Smooth muscle cell (in vitro differentiated cells): Measurements from ENCODE around the gene RBMS1. TPM values are rescaled to one million over a fixed set of nuclear protein-coding genes. Genes with fewer than 3 reads are reported as not detected.

ENCODE experiments used
- DNase-seq: peaks from one replicate; lab custom pipeline; 2025; ENCODE audit not compliant: unreplicated experiment; lab: John Stamatoyannopoulos, UW
- H2AFZ ChIP-seq: fragments of 200-600 bp; sonication (generic); 2 replicates; pipeline ENCODE4 v1.6.0; 2016; ENCODE audit warnings: antibody characterized with exemption, low read depth, mild to moderate bottlenecking
- H3F3A ChIP-seq: fragments of 200-600 bp; sonication (generic); 2 replicates; pipeline ENCODE4 v1.6.0; 2017; ENCODE audit warnings: antibody characterized with exemption, low read depth
- H3K27ac ChIP-seq: fragments of 200-600 bp; sonication (generic); 2 replicates; pipeline ENCODE4 v1.5.1; 2016; ENCODE audit warnings: low read depth, mild to moderate bottlenecking
- H3K27me3 ChIP-seq: fragments of 200-600 bp; sonication (generic); 2 replicates; pipeline ENCODE4 v1.6.1; 2016; ENCODE audit warnings: low read depth, mild to moderate bottlenecking
- H3K36me3 ChIP-seq: fragments of 200-600 bp; sonication (generic); 2 replicates; pipeline ENCODE4 v1.5.1; 2016; ENCODE audit warnings: low read depth
- H3K4me1 ChIP-seq: fragments of 200-600 bp; sonication (generic); 2 replicates; pipeline ENCODE4 v1.5.1; 2016; ENCODE audit warnings: low read depth
- H3K4me2 ChIP-seq: fragments of 200-600 bp; sonication (generic); 2 replicates; pipeline ENCODE4 v1.6.0; 2016; ENCODE audit warnings: mild to moderate bottlenecking
- H3K4me3 ChIP-seq: fragments of 200-600 bp; sonication (generic); 2 replicates; pipeline ENCODE4 v1.5.1; 2016; ENCODE audit warnings: mild to moderate bottlenecking
- H3K79me2 ChIP-seq: fragments of 200-600 bp; sonication (generic); 2 replicates; pipeline ENCODE4 v1.6.0; 2016; ENCODE audit warnings: low read depth, mild to moderate bottlenecking
- H3K9ac ChIP-seq: fragments of 200-600 bp; sonication (generic); 2 replicates; pipeline ENCODE4 v1.6.0; 2016; ENCODE audit warnings: low read depth
- H3K9me3 ChIP-seq: fragments of 200-600 bp; sonication (generic); replicated peaks from 2 replicates; pipeline ENCODE4 v1.5.1; 2016; ENCODE audit warnings: low read depth
- H4K20me1 ChIP-seq: fragments of 200-600 bp; sonication (generic); 2 replicates; pipeline ENCODE4 v1.6.0; 2016; ENCODE audit warnings: low read depth
- CTCF ChIP-seq: fragments of 200-600 bp; sonication (generic); IDR thresholded peaks from 2 replicates; pipeline ENCODE4 v1.5.1; 2017; ENCODE audit warnings: borderline replicate concordance, mild to moderate bottlenecking, antibody characterized with exemption; ENCODE audit not compliant: insufficient read depth, poor library complexity, severe bottlenecking
- WGBS: methylation state at CpG from one replicate; pipeline ENCODE4 v1.1.7; 2016; ENCODE audit warnings: low lambda C conversion rate; 5-methylcytosine and 5-hydroxymethylcytosine counted together
- polyA plus RNA-seq: library from polyadenylated mRNA; unstranded; fragments of >200 nt; fragmentation: Nextera tagmentation; extraction: Ambion mirVana; gene quantifications from 2 replicates; pipeline ENCODE4 v1.2.1, GENCODE V29; 2016
- total RNA-seq: library from RNA; depleted of rRNA; stranded (reverse); fragments of >200 nt; gene quantifications from 2 replicates; pipeline ENCODE4 v1.2.3, GENCODE V29; 2014

RBMS1 gene
- total and polyA plus RNA-seq, 2 experiments from 2014 or later: 103 to 160 TPM

DNA sequence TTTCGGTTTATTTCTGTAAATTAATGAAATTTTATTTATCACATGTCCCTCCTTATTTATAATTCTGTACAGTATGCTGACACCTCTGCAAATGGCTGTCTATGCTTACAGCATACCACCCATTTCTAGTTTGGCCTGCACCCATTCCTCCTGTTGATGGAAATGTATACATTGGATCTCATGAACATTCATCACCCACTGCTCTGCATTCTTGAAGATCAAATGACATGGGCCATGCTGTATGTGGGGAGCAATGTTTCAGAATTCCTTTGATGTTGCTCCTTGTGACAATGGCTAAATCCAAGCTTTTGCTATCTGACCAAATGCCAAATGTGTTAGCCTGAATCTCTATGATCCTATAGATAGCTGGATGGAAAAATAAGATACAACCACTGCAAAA lies 238.2 kb downstream of the RBMS1 start:
- H2AFZ ChIP-seq: no peak overlapping the region
- no peak overlapping the region for H3K4me2 ChIP-seq
- no peaks in the 10 kb centered on the region for H3K79me2 ChIP-seq
- 95% methylated on average over 1 of the region's 1 CpG for WGBS
- no peak for DNase-seq
- no peaks in the 10 kb centered on the region for H3K27me3 ChIP-seq
- TF ChIP-seq CTCF: no peak
- H3K4me3 ChIP-seq: no peak overlapping the region
- no peak overlapping the region for H3K9ac ChIP-seq
- no peaks in the 10 kb centered on the region for H4K20me1 ChIP-seq
- H3K27ac ChIP-seq: no peak overlapping the region
- no peaks in the 10 kb centered on the region for H3K36me3 ChIP-seq
- no peaks in the 10 kb centered on the region for H3K9me3 ChIP-seq
- no peaks in the 10 kb centered on the region for H3K4me1 ChIP-seq
- no peaks in the 10 kb centered on the region for H3F3A ChIP-seq

- H3F3A ChIP-seq: no peaks in the 10 kb centered on the region
- WGBS: 90% methylated on average over 6 of the region's 6 CpGs
- no peak overlapping the region for H2AFZ ChIP-seq
- H3K9ac ChIP-seq: no peak overlapping the region
- DNase-seq: no peak
- no peak overlapping the region for H3K4me2 ChIP-seq
- no peaks in the 10 kb centered on the region for H3K27me3 ChIP-seq
- H3K9me3 ChIP-seq: no peaks in the 10 kb centered on the region
- no peaks in the 10 kb centered on the region for H3K4me1 ChIP-seq
- TF ChIP-seq CTCF: no peak
- no peak overlapping the region for H3K27ac ChIP-seq
- no peaks in the 10 kb centered on the region for H3K79me2 ChIP-seq
- H3K4me3 ChIP-seq: no peak overlapping the region
- no peaks in the 10 kb centered on the region for H3K36me3 ChIP-seq
- no peaks in the 10 kb centered on the region for H4K20me1 ChIP-seq
Observed at GRCh38 chr2:160254189-160254762, 239.3 kb downstream of the RBMS1 start.

DNA sequence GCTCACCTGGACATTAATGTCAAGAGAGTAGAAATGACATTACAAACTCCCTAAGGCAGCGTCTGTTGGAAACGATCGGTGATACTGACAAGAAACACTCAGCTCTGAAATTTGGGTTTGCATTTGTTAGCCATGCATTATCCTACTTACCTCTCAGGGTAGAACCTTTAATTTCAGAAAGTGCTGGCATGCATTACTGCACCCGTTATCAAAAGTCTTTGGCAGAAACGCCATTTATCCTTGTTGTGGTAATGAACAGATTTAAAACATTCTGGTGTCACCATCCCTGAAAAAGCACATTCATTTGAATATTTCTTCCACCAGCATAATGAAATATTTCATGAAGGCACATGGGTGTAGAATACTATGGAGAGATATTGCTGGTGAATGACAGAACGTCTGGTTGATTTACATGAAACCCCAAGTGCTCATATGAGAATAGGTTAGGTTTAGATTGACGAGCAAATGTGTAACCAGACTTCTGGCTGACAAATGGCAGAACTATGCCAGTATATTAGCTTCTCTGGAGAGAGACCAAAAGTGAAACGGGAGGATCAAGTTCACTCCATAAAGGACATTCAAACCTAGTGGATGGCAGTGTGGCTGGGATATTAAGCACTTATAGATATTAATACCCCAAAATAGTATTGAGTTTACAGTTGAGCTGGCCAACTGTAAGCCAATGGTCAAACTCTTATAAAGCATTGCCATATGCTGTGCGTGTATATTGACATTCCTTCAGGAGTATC lies 240.0 kb downstream of the RBMS1 start:
- no peak overlapping the region for H3K4me2 ChIP-seq
- H3F3A ChIP-seq: no peaks in the 10 kb centered on the region
- no peak overlapping the region for H3K9ac ChIP-seq
- H3K27ac ChIP-seq: peak overlapping the region; percentile 8
- no peaks in the 10 kb centered on the region for H3K9me3 ChIP-seq
- no peak for TF ChIP-seq CTCF
- H3K79me2 ChIP-seq: no peaks in the 10 kb centered on the region
- H4K20me1 ChIP-seq: no peaks in the 10 kb centered on the region
- H3K4me1 ChIP-seq: no peaks in the 10 kb centered on the region
- DNase-seq: no peak
- WGBS: 60% methylated on average over 9 of the region's 9 CpGs
- no peak overlapping the region for H3K4me3 ChIP-seq
- H2AFZ ChIP-seq: no peak overlapping the region
- no peaks in the 10 kb centered on the region for H3K27me3 ChIP-seq
- H3K36me3 ChIP-seq: no peaks in the 10 kb centered on the region

DNA sequence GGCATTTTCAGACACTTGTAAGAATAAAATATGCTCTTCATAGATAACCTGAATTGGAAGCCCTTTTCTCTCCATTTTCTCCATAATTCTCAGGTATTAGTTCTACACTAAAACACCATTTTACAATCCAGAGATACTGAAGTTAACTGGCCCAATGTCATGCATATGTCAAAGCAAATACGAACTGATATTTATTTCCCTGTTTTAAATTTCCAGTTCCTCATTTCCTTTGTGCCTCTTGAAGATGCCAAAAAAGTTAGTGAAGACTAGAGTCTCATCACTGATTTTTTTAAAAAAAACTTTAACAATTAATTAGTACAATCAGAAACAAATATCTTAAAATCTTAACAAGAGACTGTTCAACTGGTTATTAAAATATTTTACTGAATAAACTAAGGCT lies 240.7 kb downstream of the RBMS1 start:
- no peak overlapping the region for H3K4me3 ChIP-seq
- H3K36me3 ChIP-seq: no peaks in the 10 kb centered on the region
- H3K4me1 ChIP-seq: no peaks in the 10 kb centered on the region
- WGBS: 94% methylated on average over 1 of the region's 1 CpG
- H3F3A ChIP-seq: no peaks in the 10 kb centered on the region
- H4K20me1 ChIP-seq: no peaks in the 10 kb centered on the region
- H3K4me2 ChIP-seq: no peak overlapping the region
- no peak for DNase-seq
- no peak overlapping the region for H3K9ac ChIP-seq
- no peak overlapping the region for H2AFZ ChIP-seq
- H3K9me3 ChIP-seq: no peaks in the 10 kb centered on the region
- no peak for TF ChIP-seq CTCF
- H3K79me2 ChIP-seq: no peaks in the 10 kb centered on the region
- H3K27ac ChIP-seq: no peak overlapping the region
- H3K27me3 ChIP-seq: no peaks in the 10 kb centered on the region
